Tibial nerve (tissue), 4 donors: ENCODE results near the gene TOP3A. TPM values are rescaled to one million over a fixed set of nuclear protein-coding genes. Genes with fewer than 3 reads are reported as not detected.

ENCODE experiments used
- DNase-seq, 2 donors: peaks; one replicate each; pipeline ENCODE4 v3.0.0-alpha.2; 2019; ENCODE audit warnings: low spot score in 2 of 2
- H3K27ac ChIP-seq, 4 donors: fragments of 200-600 bp; sonication (generic) in 3 of 4; one replicate each; pipeline ENCODE4 v1.5.1; 2017 to 2019; ENCODE audit warnings: mild to moderate bottlenecking in 1 of 4
- H3K27me3 ChIP-seq, 2 donors: fragments of 200-600 bp; sonication (generic) in 1 of 2; one replicate each; pipeline versions ENCODE4 v1.5.1 to v1.6.0; 2017 to 2019
- H3K36me3 ChIP-seq, 3 donors: fragments of 200-600 bp; sonication (generic); one replicate each; pipeline ENCODE4 v1.5.1; 2018 to 2019
- H3K4me1 ChIP-seq, 4 donors: fragments of 200-600 bp; sonication (generic) in 3 of 4; one replicate each; pipeline ENCODE4 v1.5.1; 2017 to 2019
- H3K4me3 ChIP-seq, 4 donors: fragments of 200-600 bp; sonication (generic) in 3 of 4; one replicate each; pipeline ENCODE4 v1.5.1; 2017 to 2019; ENCODE audit warnings: mild to moderate bottlenecking in 1 of 4, moderate library complexity in 1 of 4
- H3K9me3 ChIP-seq, 4 donors: fragments of 200-600 bp; sonication (generic) in 3 of 4; one replicate each; pipeline ENCODE4 v1.5.1; 2017 to 2019
- CTCF ChIP-seq, 5 experiments: fragments of 200-600 bp in 3 of 5; fragments of 450-650 bp in 2 of 5; sonication (generic) in 3 of 5; IDR thresholded peaks; one replicate each; pipeline ENCODE4 v1.5.1; 2016 to 2019; ENCODE audit warnings: antibody characterized with exemption in 5 of 5, mild to moderate bottlenecking in 3 of 5, moderate library complexity in 2 of 5
- EP300 ChIP-seq, 2 donors: sonication (generic); formaldehyde crosslinking; IDR thresholded peaks; one replicate each; pipeline ENCODE4 v1.6.1; 2017; ENCODE audit warnings: antibody characterized with exemption in 2 of 2, mild to moderate bottlenecking in 1 of 2
- POLR2A ChIP-seq, 2 donors: fragments of 450-650 bp; IDR thresholded peaks; one replicate each; pipeline ENCODE4 v1.6.1; 2017; ENCODE audit warnings: antibody characterized with exemption in 2 of 2, mild to moderate bottlenecking in 2 of 2, moderate library complexity in 2 of 2
- WGBS, 2 donors: methylation state at CpG; one replicate each; pipeline ENCODE4 v1.1.5; 2018; 5-methylcytosine and 5-hydroxymethylcytosine counted together
- total RNA-seq, 4 donors: library from RNA; depleted of rRNA; stranded (reverse); fragments of >200 nt; gene quantifications; one replicate each; pipeline ENCODE4 v1.1.0, GENCODE V29; 2016

Gene TOP3A
- total RNA-seq, 4 donors from 2014 or later: 47.9 to 92.4 (median 63.5) TPM

GRCh38 chr17:18362698-18363100 lies 47.9 kb upstream of the TOP3A start:
- Histone ChIP-seq H3K27me3 (no peaks in the 10 kb centered on the region), H3K4me3 (peak overlapping the region; percentile 68 to 97 (median 84)), H3K27ac (peak overlapping the region; percentile 73 to 98 (median 88)), H3K4me1 (peaks cover 0 to 29% (median 0%) of the 10 kb centered on the region in 4 donors), H3K36me3 (peaks cover 0 to 27% (median 0%) of the 10 kb centered on the region in 3 donors), H3K9me3 (no peaks in the 10 kb centered on the region)
- WGBS, 2 donors: 0 to 3% methylated on average over 11 to 14 of the region's 14 CpGs
- TF ChIP-seq EP300 (IDR thresholded peaks at IDR 0.05) (peak in 1 of 2 donors; percentile 48), POLR2A (IDR thresholded peaks at IDR 0.05) (no peak), CTCF (IDR thresholded peaks at IDR 0.05) (no peak)
- DNase-seq: peak; percentile 63 to 79

DNA sequence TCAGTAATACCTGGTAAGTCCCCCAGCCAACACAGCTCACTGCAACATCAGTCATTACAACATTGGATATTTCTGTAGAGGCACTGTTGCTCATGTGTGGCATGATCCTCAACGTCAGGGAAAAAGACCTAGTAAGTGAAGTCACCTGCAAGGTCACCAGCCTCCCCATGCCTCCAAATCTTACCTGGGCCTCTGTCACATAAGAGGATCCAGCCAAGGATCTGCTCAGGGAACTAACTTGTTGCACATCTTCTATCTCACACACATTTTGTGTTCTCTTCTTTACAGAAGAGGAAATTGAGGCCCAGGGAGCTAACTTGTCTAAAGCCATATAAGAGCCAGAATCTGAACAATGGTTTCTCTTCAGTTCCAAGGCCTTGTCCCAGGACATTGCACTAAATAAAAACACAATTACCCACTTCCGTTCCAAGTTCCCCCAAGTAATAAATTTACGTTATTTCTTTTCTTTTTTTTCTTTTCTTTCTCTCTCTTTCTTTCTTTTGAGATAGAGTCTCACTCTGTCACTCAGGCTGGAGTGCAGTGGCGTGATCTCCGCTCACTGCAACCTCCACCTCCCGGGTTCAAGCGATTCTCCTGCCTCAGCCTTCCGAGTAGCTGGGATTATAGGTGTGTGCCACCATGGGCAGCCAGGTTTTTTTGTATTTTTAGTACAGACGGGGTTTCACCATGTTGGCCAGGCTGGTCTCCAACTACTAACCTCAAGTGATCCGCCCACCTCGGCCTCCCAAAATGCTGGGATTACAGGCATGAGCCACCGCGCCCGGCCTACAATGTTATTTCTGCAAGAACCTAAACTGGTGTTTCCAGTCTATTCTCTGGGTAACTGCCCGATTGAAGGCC lies 47.3 kb upstream of the TOP3A start:
- Histone ChIP-seq H3K9me3 (no peaks in the 10 kb centered on the region), H3K36me3 (peaks cover 0 to 27% (median 0%) of the 10 kb centered on the region in 3 donors), H3K27me3 (no peaks in the 10 kb centered on the region), H3K4me1 (peaks cover 0 to 35% (median 0%) of the 10 kb centered on the region in 4 donors), H3K4me3 (peak overlapping the region; percentile 68 to 97 (median 84)), H3K27ac (peak overlapping the region; percentile 73 to 98 (median 88))
- no peak for TF ChIP-seq POLR2A (IDR thresholded peaks at IDR 0.05)
- DNase-seq: no peak
- 32 to 42% methylated on average over 15 of the region's 15 CpGs for WGBS, 2 donors

- Histone ChIP-seq H3K4me1 (peaks cover 0 to 40% (median 0%) of the 10 kb centered on the region in 4 donors), H3K9me3 (no peaks in the 10 kb centered on the region), H3K4me3 (no peak overlapping the region), H3K27me3 (no peaks in the 10 kb centered on the region), H3K36me3 (peaks cover 0 to 37% (median 0%) of the 10 kb centered on the region in 3 donors), H3K27ac (peak overlapping the region in 2 of 4 donors; percentile 33 to 93)
- no peak for DNase-seq
- TF ChIP-seq CTCF (IDR thresholded peaks at IDR 0.05) (no peak), POLR2A (IDR thresholded peaks at IDR 0.05) (no peak), EP300 (IDR thresholded peaks at IDR 0.05) (no peak)
- 83 to 88% methylated on average over 8 of the region's 8 CpGs for WGBS, 2 donors
Measured at GRCh38 chr17:18360518-18360917, 45.7 kb upstream of the TOP3A start.

DNA sequence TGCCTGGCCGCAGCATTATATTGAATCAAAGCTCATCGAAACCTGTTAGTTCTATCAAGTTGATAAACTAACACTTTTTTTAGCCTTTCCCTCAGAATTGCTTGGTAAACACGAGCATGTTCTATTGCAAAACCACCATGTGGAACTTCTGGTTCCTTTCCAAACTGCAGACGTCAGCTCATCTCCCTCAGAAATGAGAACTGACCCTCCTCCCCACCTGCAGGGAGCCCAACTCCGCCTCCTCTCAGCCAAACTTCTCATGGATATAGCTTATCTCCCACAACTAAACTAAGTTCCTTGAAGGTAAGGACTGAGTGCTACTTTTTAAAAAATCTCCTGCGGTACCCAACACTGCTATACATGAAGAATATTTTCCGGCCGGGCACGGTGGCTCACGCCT lies 41.8 kb upstream of the TOP3A start:
- H3K4me3 ChIP-seq: no peak overlapping the region
- H3K36me3 ChIP-seq: peaks cover 0 to 76% (median 6%) of the 10 kb centered on the region in 3 donors
- H3K27me3 ChIP-seq: no peaks in the 10 kb centered on the region
- H3K9me3 ChIP-seq: no peaks in the 10 kb centered on the region
- peaks cover 0 to 23% (median 0%) of the 10 kb centered on the region in 4 donors for H3K4me1 ChIP-seq
- TF ChIP-seq EP300 (IDR thresholded peaks at IDR 0.05) (peak; percentile 50 to 82), CTCF (IDR thresholded peaks at IDR 0.05) (no peak)
- WGBS, 2 donors: 83 to 87% methylated on average over 10 of the region's 10 CpGs
- peak overlapping the region in 3 of 4 donors; percentile 46 to 71 (median 47) for H3K27ac ChIP-seq
- peak in 1 of 2 donors; percentile 77 for DNase-seq

GRCh38 chr17:18353541-18353940 lies 38.7 kb upstream of the TOP3A start:
- H3K4me3 ChIP-seq: no peak overlapping the region
- DNase-seq: no peak
- no peaks in the 10 kb centered on the region for H3K9me3 ChIP-seq
- no peak overlapping the region for H3K27ac ChIP-seq
- WGBS, 2 donors: 96 to 97% methylated on average over 6 of the region's 6 CpGs
- TF ChIP-seq EP300 (IDR thresholded peaks at IDR 0.05): no peak
- H3K27me3 ChIP-seq: no peaks in the 10 kb centered on the region
- peaks cover 3 to 86% (median 16%) of the 10 kb centered on the region in 3 donors for H3K36me3 ChIP-seq
- peaks cover 0 to 16% (median 0%) of the 10 kb centered on the region in 4 donors for H3K4me1 ChIP-seq

GRCh38 chr17:18344021-18344420 lies 29.2 kb upstream of the TOP3A start:
- no peak for DNase-seq
- no peaks in the 10 kb centered on the region for H3K9me3 ChIP-seq
- no peak for TF ChIP-seq CTCF (IDR thresholded peaks at IDR 0.05)
- TF ChIP-seq EP300 (IDR thresholded peaks at IDR 0.05): no peak
- TF ChIP-seq POLR2A (IDR thresholded peaks at IDR 0.05): no peak
- no peaks in the 10 kb centered on the region for H3K4me1 ChIP-seq
- 87% methylated on average over 5 of the region's 5 CpGs for WGBS, 2 donors
- no peak overlapping the region for H3K27ac ChIP-seq
- H3K36me3 ChIP-seq: peaks cover 7 to 98% (median 35%) of the 10 kb centered on the region in 3 donors
- no peaks in the 10 kb centered on the region for H3K27me3 ChIP-seq
- no peak overlapping the region for H3K4me3 ChIP-seq
